DMS79 treated with DMSO at 0.1 percent for 48 hours (cell line): Measurements from ENCODE around the gene SYCE3.
A peak's percentile ranks its signal among the peaks of the same experiment; 100 is the strongest.

ENCODE experiments used
- DNase-seq: peaks from one replicate; lab custom pipeline; 2025; lab: John Stamatoyannopoulos, UW

SYCE3 gene

GRCh38 chr22:50575426-50575941, 12.8 kb upstream of the SYCE3 start:
- DNase-seq: no peak

GRCh38 chr22:50574383-50574755, 11.7 kb upstream of the SYCE3 start:
- DNase-seq: no peak

GRCh38 chr22:50573491-50574382, 11.0 kb upstream of the SYCE3 start:
- DNase-seq: no peak

GRCh38 chr22:50572965-50573364, 10.2 kb upstream of the SYCE3 start:
- DNase-seq: no peak

- DNase-seq: no peak
These were observed 8.8 kb upstream of the SYCE3 start for GRCh38 chr22:50571264-50572175.

- DNase-seq: no peak
These were observed 8.1 kb upstream of the SYCE3 start for GRCh38 chr22:50570861-50571260.

GRCh38 chr22:50569896-50570535, 7.3 kb upstream of the SYCE3 start:
- DNase-seq: peak; percentile 2

- DNase-seq: no peak
These were observed 6.3 kb upstream of the SYCE3 start for GRCh38 chr22:50569041-50569459.

GRCh38 chr22:50568626-50569025, 5.9 kb upstream of the SYCE3 start:
- no peak for DNase-seq

GRCh38 chr22:50567721-50568252, 5.1 kb upstream of the SYCE3 start:
- DNase-seq: no peak

GRCh38 chr22:50564289-50564688, 1.6 kb upstream of the SYCE3 start:
- DNase-seq: no peak

- no peak for DNase-seq
These were observed 868 bp upstream of the SYCE3 start for GRCh38 chr22:50563413-50564160.

- no peak for DNase-seq
These were observed 1.0 kb downstream of the SYCE3 start for GRCh38 chr22:50561401-50562358.

GRCh38 chr22:50560034-50560433, 2.7 kb downstream of the SYCE3 start:
- no peak for DNase-seq

- DNase-seq: no peak
These were observed 6.0 kb downstream of the SYCE3 start for GRCh38 chr22:50556703-50557102.

- DNase-seq: no peak
These were observed 9.4 kb downstream of the SYCE3 start for GRCh38 chr22:50553310-50553709.

- DNase-seq: no peak
These were observed 11.5 kb downstream of the SYCE3 start for GRCh38 chr22:50551160-50551752.

GRCh38 chr22:50550395-50550794, 12.3 kb downstream of the SYCE3 start:
- no peak for DNase-seq

GRCh38 chr22:50548921-50549790, 13.6 kb downstream of the SYCE3 start:
- no peak for DNase-seq
